Activated CD4-positive, alpha-beta T cell treated with anti-CD3 and anti-CD28 coated beads, Interleukin-2, amount 50 U/mL, for 4 hours (primary cell): Measurements from ENCODE around the gene NOSTRIN.
"Not testable (repeated sequence)": the region's sequence is repeated elsewhere in the genome, so short reads cannot be mapped to it uniquely, and the experiment has no call there.

Source experiments
- DNase-seq, 2 experiments: peaks; one replicate each; pipeline ENCODE4 v3.0.0-alpha.2; 2020

Gene NOSTRIN

DNA sequence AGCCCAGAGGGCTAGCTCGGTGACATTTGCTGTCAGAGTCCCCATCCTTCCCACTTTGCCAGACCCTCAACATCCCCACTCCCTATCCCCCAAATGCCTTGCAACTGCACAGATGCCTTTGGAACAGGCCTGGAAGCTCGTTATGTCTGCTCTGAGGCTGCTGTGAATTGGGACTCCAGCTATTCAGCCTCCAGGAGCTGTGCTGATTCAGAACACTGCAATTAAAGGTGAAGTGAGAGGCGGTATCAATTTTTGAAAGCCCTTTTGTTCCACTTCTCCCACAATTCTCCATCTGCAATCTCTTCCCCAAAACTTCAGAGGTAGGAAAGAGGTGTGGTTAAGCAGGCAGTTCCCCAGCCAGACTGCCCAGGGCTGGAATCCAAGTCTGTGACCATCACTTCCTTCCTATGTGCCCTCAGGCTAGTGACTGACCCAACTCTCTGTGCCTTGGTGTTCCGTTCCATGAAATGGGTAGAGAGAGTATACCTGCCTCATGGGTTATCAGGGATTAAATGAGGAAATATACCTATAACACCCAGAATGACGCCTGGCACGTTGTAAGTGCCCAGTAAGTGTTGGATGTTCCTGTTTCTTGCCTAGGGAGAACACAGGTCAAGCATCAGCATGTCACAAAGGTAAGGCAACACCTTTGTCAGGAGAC lies 17.5 kb downstream of the NOSTRIN start:
- no peak for DNase-seq

DNA sequence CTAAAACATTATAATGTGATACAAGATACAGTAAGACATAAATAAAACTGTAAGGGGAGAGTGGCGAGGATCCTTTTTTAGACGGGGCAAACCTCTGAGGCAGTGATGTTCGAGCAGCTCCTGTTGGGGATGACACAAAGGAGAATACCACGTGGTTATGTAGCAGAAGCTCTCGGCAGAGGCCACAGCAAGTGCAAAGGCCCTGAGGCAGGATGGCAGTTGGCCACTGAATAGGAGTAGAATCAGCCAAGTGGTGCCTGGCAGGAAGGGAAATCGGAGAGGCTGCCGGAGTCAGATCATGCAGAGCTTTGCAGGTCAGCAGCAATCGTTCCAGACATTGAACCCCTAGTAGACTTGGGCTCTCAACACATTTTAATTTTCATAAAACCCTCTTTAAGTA lies 19.1 kb downstream of the NOSTRIN start:
- DNase-seq = no peak

DNA sequence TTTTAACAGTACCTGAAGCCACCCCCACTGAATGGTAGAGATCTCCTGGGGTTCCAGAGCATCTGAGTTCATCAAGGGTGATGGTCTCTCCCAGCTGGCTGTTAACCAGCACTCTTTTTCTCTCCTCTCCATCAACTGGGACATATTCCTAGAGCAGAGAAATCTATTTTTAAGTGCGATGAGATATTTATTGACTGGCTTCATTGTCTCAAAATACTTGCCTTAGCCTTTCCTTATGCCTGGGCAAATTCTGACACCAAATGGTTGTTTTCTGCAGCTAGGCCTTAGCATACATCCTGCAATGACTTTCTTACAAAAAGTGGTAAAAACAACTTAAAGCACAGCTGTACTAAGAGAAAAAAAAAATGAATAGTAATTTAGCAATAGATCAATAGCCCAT lies 19.6 kb downstream of the NOSTRIN start:
- no peak for DNase-seq

DNA sequence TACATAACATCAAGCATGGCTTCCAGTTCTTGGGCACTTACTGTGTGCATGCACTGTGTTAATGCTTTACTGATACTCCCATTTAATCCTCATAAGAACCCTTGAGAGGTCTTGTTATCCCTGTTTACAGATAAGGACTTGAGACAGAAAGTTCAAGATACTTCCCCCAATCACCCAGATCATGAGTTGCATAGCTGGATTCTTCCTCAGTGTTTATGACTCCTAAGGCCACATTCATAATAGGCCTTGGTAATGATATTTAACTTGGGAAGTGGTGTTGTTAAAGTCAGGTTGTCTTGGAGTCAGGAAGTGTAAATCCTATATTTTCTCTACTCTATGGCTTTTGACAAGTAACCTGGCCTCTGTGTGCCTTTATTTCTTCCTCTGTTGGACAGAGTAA lies 22.7 kb downstream of the NOSTRIN start:
- DNase-seq = no peak

DNA sequence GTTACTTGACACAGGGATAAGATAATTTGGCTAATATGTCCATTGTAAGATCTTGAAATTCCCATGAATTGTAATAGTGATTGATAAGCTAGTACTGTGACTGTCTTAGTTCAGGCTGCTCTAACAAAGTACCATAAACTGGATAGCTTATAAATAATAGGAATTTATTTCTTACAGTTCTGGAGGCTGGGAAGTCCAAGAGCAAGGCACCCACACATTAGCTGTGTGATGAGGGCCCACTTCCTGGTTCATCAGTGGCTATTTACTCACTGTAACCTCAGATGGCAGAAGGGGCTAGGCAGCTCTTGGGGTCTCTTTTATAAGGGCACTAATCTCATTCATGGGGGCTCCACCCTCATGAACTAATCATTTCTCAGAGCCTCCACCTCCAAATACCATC lies 28.5 kb downstream of the NOSTRIN start:
- no peak for DNase-seq

DNA sequence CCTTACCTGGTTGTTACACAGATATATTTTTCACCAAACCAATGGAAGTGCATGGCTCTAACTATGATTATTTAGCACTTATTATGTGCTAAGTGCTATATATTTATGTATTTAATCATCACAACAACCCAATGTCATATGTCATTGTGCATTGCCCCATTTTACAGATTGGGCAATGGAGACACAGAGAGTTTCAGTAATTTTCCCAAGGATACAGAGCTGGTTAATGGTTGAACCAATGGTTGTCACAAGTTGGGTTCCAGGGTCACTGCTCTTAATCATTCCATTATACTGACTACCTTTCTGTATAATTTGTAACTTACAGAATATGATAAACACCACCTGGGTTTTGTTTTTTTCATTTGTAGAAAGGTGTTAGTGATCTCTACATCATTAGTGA lies 29.2 kb downstream of the NOSTRIN start:
- DNase-seq = no peak

DNA sequence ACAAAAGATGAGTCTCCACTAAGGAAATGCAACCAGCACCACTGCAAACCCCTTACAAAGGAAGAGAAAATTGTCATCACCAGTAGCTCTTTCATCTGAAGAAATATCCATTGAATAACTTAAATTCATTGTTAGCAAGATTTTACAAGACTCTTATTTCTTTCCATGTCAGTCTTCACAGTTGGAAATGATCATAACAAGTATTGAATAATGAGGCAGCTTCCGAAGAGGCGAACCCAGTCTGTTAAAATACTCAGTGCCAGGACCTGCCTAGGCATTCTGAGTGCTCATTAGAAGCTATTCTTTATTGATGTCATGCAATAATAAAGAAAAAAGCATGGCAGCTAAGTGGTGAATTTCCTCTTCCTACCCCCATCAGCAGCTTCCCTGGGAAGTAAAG lies 33.5 kb downstream of the NOSTRIN start:
- DNase-seq = no peak

DNA sequence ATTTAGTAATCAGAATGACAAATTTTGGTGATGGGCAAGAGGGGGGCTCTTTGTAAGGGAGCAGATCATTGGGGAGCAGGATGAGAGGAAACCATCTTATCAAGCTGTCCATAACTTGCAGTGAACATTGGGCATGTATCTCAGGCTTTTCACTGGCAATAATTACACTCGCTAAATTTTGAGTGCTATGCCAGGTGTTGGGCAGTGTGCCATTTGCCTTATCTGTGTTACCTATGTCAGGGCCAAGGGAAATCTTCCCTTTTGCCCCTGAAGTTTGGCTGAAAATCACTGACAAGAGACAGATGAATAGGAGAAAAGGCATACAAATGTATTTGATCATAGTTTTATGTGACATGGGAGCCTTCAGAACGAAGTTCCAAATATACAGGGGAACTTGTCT lies 39.0 kb downstream of the NOSTRIN start:
- DNase-seq = no peak

DNA sequence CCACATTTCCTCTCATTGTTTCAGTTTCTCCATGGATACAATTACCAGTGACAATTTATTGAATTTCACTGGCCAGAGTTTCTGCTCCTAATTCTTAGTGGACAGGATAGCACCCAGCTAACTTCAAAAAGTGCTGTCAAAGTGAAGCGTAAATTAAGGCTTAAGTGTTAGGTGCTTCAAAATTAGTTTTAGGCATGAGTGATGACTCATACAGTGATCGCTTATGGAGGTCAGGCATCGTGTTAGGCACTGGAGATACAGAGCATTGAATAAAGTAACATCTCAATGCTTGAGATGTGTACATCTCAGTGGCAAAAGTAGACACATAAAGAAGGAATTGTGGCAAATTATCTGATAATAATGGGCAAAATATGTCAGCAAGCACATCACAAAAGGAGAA lies 40.8 kb downstream of the NOSTRIN start:
- DNase-seq = no peak

DNA sequence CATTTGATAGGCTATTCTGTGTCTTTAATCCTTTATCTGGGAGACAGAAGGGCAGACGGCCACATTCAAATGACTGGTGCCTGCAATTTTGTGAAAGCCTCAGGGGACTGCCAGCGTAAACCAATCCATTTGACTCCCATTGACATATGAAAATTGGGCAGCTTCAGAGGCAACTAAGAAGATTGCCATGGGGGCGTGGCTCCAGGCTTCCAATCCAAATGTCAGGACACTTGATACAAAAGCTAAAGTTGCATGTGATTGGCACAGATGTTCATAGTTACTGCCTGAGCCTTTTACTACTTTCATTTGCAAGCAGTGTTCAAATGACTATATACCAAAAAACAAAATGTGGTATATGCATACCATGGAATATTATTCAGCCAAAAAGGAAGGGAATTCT lies 45.8 kb downstream of the NOSTRIN start:
- DNase-seq = no peak

DNA sequence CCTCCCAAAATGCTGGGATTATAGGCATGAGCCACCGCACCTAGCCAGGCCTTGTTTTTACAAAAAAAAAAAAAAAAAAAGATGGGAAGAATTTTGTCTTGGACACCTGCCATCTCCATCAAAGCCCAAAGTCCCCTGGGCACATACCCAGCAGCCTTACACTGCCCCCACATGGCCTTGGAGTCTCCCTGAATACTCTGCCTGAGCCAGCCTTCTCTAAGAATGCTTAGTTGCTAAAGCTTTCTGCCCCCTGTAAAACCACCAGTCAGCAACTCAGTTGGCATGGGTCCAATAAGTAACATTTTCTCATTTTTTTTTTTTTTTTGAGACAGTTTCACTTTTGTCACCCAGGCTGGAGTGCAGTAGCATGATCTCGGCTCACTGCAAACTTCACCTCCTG lies 47.2 kb downstream of the NOSTRIN start:
- DNase-seq = no peak

DNA sequence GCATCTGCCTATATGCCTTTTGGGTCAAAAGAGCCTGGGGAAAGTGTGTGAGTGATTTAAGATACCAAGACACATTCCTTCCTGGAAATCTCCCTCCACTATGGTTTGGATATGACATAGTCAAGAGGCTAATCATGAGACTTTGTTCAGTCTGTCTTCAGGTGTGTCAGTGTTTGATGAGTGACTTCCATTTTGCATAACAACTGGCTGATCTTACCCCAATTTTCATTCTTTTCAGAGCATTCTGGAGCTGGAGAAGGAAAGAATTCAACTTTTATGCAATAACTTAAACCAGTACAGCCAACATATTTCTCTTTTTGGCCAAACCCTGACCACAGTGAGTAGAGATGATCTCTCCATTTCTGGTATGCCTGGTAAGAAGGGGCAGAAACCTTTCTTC lies 48.4 kb downstream of the NOSTRIN start:
- DNase-seq = no peak

DNA sequence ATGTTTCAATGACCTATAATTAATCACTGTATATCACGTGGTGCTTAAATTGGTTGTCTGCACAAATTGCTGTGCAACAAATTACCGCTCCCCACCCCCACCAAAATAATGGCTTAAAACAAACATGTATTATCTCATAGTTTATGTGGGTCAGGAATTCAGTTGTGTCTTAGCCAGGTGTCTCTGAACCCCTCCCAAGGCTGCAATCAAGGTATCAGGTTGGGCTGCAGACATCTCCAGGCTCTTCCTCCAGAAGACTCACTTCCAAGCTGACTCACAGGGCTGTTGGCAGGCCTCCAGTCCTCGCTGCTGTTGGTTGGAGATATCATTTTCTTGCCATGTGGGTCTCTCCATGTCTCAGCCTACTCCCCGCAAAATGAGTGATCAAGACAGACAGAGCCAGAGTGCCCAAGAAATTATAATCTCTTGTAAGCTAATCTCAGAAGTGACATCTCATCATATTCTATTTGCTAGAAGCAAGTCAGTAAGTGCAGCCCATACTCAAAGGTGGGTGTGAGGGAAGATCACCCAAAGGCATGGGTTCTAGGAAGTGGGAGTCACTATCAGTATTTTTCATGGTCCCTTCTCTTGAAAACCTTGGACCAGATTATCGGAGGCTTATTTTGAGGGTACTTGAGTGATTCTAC lies 49.4 kb downstream of the NOSTRIN start:
- no peak for DNase-seq

DNA sequence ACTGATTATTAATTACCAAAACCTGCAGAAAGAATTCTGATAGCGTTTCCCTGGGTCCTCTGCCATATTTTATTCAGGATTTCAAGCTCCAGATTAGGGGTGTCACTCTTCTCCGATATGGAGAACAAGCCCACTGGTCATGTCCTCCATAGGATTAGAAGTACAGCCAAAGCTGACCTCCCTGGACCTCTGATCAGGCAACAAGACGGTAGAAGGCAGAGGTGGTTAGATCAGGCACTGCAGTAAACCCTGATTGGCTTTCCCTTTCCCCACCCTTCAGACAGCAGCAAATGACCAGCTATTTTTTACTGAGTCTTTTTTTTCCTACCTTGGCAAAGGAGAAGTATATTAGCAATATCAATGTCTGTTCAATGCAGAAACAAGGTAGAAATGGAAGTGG lies 50.0 kb downstream of the NOSTRIN start:
- no peak for DNase-seq

DNA sequence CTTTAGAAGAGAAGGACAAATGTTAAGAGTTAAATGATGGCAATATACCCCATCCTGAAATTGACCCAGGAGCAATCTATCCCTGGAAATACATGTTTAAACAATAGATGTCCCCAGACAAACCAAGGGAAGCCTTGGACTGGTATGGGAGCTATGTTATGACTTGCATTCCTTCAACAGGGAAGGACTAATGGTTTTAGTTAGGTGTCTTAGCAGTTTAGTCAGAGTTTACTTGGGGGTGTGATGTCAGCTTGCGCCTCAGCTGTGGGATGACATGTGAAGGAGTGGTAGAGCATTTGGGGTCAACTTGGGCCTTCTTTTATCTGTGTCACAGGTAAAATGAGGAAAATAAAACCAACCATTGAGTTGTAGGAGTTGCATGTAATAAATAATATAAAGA lies 51.0 kb downstream of the NOSTRIN start:
- DNase-seq = no peak

DNA sequence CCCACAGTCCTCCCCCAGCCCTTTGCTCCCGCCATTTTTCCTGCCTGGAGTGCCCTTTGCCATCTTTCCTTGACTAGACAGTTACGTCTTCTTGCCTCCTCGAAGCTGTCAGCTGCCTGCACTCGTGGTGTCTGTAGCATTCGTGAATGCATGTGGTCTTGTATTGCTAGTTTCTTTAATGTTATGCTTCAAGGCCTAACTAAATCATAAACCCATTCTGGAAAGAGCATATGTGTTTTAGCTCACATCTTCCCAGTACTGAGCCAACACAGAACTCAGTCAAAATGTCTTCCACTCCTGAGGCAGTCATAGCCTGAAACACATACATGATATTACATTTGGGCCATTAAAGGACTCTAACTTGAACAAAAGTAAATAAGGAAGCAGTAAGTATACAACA lies 52.2 kb downstream of the NOSTRIN start:
- no peak for DNase-seq

DNA sequence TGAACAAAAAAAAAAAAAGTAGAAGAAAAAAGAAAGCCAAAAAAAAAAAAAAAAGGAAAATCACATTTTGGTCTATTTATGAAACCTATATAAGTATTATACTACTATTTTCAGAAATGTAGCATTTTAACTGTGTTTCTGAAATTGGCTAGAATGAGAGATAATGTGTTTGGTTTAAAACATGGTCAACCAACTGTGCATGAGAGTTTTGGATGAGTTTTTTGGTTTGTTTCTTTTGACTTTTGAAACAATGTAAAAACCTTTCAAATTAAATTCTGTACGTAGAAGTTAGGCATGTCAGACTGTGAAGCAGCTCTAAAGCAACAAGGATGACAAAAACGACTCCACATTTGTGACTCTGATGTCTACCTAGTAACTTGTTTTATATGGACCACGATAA lies 53.2 kb downstream of the NOSTRIN start:
- no peak for DNase-seq

DNA sequence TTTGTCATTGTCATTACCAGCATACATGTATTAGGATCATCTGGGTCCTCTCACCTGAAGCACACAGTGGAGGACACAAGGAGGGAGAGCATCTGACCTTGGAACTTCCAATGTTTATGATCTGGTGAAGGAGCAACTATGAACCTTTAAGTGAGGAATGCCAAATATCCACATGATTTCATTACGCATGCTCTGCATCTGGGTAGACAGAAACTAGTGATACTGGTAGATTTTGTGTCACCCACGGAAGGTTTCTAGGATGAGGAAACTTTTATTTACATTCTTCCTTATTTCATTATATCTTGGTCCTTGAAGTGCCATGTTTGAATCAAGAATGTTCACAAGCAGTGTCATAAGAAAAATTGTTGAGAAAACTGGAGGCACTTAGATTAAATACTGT lies 55.7 kb downstream of the NOSTRIN start:
- DNase-seq = no peak

DNA sequence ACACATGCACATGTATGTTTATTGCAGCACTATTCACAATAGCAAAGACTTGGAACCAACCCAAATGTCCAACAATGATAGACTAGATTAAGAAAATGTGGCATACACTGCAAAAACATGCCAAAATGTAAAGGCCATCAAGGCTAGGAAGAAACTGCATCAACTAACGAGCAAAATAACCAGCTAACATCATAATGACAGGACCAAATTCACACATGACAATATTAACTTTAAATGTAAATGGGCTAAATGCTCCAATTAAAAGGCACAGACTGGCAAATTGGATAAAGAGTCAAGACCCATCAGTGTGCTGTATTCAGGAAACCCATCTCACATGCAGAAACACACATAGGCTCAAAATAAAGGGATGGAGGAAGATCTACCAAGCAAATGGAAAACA lies 64.7 kb downstream of the NOSTRIN start:
- DNase-seq = not testable (repeated sequence)

DNA sequence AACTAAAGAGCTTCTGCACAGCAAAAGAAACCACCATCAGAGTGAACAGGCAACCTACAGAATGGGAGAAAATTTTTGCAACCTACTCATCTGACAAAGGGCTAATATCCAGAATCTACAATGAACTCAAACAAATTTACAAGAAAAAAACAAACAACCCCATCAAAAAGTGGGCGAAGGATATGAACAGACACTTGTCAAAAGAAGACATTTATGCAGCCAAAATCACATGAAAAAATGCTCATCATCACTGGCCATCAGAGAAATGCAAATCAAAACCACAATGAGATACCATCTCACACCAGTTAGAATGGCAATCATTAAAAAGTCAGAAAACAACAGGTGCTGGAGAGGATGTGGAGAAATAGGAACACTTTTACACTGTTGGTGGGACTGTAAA lies 67.9 kb downstream of the NOSTRIN start:
- DNase-seq = not testable (repeated sequence)

DNA sequence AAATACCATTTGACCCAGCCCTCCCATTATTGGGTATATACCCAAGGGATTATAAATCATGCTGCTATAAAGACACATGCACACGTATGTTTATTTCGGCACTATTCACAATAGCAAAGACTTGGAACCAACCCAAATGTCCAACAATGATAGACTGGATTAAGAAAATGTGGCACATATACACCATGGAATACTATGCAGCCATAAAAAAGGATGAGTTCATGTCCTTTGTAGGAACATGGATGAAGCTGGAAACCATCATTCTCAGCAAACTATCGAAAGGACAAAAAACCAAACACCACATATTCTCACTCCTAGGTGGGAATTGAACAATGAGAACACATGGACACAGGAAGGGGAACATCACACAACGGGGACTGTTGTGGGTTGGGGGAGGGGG lies 68.4 kb downstream of the NOSTRIN start:
- not testable (repeated sequence) for DNase-seq

DNA sequence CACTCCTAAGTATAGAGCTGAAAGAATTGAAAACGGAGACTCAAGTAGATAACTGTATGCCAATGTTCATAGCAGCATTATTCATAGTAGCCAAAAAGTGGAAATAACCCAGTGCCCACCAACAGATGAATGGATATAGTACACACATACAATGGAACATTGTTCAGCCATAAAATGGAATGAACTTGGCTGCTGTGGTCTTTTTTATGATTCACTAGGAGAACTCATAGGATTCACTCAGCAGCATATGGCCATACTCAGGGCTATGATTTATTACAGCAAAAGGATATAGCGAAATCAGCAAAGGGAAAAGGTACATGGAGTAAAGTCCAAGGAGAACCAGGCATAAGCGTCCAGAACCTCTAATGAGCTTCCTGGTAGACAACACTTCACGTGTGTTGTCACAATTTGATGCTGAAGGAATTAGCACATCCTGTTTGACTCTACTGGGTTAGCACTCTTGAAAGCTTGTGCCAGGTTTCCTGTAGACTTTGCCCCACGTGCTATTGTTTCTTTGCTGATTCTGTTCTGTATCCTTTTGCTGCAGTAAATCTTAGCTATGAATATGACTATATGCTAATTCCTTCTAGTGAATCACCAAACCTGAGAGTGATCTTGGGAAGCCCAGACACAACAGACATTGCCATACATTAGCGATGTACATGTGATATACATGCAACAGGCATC lies 72.1 kb downstream of the NOSTRIN start:
- DNase-seq = no peak

DNA sequence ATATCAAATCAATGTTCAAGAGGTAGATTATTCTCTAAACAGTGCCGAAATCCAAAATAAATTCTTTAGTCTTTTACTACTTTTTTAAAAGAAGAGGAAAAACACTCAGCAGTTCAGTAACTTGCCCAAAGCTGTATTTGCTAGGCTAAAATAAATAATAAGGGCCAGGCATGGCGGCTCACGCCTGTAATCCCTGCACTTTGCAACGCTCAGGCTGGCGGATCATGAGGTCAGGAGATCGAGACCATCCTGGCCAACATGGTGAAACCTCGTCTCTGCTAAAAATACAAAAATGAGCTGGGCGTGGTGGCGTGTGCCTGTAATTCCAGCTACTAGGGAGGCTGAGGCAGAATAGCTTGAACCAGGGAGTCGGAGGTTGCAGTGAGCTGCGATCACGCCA lies 79.7 kb downstream of the NOSTRIN start:
- not testable (repeated sequence) for DNase-seq

DNA sequence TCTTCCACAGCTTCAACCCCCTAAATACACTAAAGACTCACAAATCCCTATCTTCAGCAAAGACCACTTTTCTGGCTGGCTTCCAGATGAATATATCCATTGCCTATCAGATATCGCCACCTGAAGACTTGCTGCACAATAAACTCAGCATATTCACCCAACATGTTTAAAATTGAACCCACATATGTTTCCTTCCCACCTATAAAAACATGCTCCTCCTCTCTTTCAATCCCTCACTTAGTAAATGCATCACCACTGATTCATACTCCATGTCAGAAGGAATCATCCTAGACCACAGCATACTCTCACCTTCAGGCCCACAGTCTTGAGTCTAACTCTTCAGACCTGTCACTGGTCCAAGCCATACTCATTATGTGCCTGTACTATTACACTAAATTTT lies 82.5 kb downstream of the NOSTRIN start:
- no peak for DNase-seq

DNA sequence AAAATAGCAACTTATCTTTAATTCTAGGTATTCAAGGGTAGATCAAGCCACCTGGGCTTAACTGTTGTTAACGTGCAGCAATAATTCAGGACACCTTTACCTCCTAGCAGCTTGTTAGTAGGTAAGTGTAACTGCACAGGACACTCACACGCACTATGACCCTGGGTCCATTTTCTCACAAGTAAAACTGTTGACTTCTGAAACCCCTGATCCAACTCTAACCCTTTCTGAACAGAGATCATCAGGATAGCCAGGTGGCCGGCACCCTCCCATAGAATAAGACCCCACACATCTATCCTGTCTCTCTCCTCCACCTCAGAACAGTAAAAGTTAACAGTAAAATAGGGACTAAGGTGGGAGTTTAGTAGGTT lies 87.2 kb downstream of the NOSTRIN start:
- DNase-seq = no peak
